B cell (primary cell): ENCODE data around the gene ILK.

Experiments used
- EZH2 ChIP-seq: IDR thresholded peaks from 2 replicates; pipeline ENCODE4 v1.6.1; 2012; ENCODE audit warnings: borderline replicate concordance, low read depth, mild to moderate bottlenecking, moderate library complexity, low read length; ENCODE audit not compliant: insufficient read depth, poor library complexity, severe bottlenecking
- TF ChIP-seq, protein P1 (sequence below): fragments of 200-600 bp; IDR thresholded peaks from one replicate; pipeline ENCODE4 v1.8.0; 2022; ENCODE audit warnings: antibody characterized with exemption, mild to moderate bottlenecking

DNA sequence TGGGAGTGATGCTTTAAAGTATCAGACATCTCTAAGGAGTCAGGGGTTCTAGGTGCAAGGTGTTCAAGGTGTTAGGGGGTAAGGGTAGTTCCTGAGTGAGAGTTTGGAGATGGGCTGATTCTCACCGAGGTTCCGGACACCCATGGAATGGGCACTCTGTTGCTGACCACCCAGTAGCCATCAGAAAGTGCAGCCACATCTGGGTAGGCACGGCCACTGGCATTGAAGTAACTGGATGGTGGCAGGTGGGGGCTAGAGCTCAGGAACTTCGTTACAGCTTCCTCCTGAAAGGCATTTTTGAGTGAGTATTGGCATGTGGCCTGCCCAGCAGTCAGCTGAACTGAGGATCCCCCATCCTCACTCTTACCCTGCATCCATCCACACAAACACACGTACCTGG lies 11.5 kb downstream of the ILK start:
- TF ChIP-seq, protein P1, sequence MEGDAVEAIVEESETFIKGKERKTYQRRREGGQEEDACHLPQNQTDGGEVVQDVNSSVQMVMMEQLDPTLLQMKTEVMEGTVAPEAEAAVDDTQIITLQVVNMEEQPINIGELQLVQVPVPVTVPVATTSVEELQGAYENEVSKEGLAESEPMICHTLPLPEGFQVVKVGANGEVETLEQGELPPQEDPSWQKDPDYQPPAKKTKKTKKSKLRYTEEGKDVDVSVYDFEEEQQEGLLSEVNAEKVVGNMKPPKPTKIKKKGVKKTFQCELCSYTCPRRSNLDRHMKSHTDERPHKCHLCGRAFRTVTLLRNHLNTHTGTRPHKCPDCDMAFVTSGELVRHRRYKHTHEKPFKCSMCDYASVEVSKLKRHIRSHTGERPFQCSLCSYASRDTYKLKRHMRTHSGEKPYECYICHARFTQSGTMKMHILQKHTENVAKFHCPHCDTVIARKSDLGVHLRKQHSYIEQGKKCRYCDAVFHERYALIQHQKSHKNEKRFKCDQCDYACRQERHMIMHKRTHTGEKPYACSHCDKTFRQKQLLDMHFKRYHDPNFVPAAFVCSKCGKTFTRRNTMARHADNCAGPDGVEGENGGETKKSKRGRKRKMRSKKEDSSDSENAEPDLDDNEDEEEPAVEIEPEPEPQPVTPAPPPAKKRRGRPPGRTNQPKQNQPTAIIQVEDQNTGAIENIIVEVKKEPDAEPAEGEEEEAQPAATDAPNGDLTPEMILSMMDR, result no peak
- TF ChIP-seq EZH2, result no peak
